HG03103 (cell line): ENCODE data around the gene PRR12.

Source experiments
- ATAC-seq: cut with Tn5 transposase; IDR thresholded peaks from one replicate; pipeline ENCODE4 v1.9.1; 2021; ENCODE audit warnings: low read depth; ENCODE audit not compliant: unreplicated experiment

The PRR12 gene

GRCh38 chr19:49590971-49591730 is at the start of gene PRR12:
TSS of gene PRR12 (plus strand) at chr19:49591182. CDS start at chr19:49591655, 473 bp downstream.
- no peak for ATAC-seq

GRCh38 chr19:49541914-49542313 is 49.1 kb upstream of the PRR12 start:
- no peak for ATAC-seq

- ATAC-seq = no peak
These were observed 48.5 kb upstream of the PRR12 start for GRCh38 chr19:49542446-49542845.

GRCh38 chr19:49543032-49543431 is 48.0 kb upstream of the PRR12 start:
- no peak for ATAC-seq

GRCh38 chr19:49544154-49544553 is 46.8 kb upstream of the PRR12 start:
- ATAC-seq = no peak

- no peak for ATAC-seq
These were observed 44.0 kb upstream of the PRR12 start for GRCh38 chr19:49546825-49547565.

- no peak for ATAC-seq
These were observed 41.9 kb upstream of the PRR12 start for GRCh38 chr19:49549045-49549444.

- ATAC-seq = no peak
These were observed 39.5 kb upstream of the PRR12 start for GRCh38 chr19:49551531-49551930.

- ATAC-seq = no peak
These were observed 38.2 kb upstream of the PRR12 start for GRCh38 chr19:49552749-49553148.

GRCh38 chr19:49553451-49554271 is 37.3 kb upstream of the PRR12 start:
- ATAC-seq = no peak

- no peak for ATAC-seq
These were observed 36.2 kb upstream of the PRR12 start for GRCh38 chr19:49554701-49555181.

- no peak for ATAC-seq
These were observed 35.2 kb upstream of the PRR12 start for GRCh38 chr19:49555600-49556411.

- ATAC-seq = no peak
These were observed 34.3 kb upstream of the PRR12 start for GRCh38 chr19:49556412-49557398.

- no peak for ATAC-seq
These were observed 33.2 kb upstream of the PRR12 start for GRCh38 chr19:49557641-49558325.

GRCh38 chr19:49558591-49558990 is 32.4 kb upstream of the PRR12 start:
- no peak for ATAC-seq

- no peak for ATAC-seq
These were observed 31.5 kb upstream of the PRR12 start for GRCh38 chr19:49559443-49559842.

GRCh38 chr19:49559928-49560327 is 31.1 kb upstream of the PRR12 start:
- no peak for ATAC-seq

GRCh38 chr19:49560358-49560900 is 30.6 kb upstream of the PRR12 start:
- ATAC-seq = no peak
